AG10803 (cell line): ENCODE measurements around the gene RMND5B.
A peak's percentile ranks its signal among the peaks of the same experiment; 100 is the strongest.

ENCODE experiments used
- DNase-seq: peaks from one replicate; pipeline ENCODE4 v3.0.0; 2010; ENCODE audit warnings: low read depth
- H3K4me3 ChIP-seq: 2 replicates; pipeline ENCODE4 v1.5.1; 2011; ENCODE audit warnings: mild to moderate bottlenecking, low read length, control low read depth
- TF ChIP-seq, protein P1 (sequence below): conservative IDR thresholded peaks from 2 replicates; pipeline ENCODE4 v1.5.1; 2011; ENCODE audit warnings: mild to moderate bottlenecking, low read length, control low read depth, inconsistent platforms

The RMND5B gene

DNA sequence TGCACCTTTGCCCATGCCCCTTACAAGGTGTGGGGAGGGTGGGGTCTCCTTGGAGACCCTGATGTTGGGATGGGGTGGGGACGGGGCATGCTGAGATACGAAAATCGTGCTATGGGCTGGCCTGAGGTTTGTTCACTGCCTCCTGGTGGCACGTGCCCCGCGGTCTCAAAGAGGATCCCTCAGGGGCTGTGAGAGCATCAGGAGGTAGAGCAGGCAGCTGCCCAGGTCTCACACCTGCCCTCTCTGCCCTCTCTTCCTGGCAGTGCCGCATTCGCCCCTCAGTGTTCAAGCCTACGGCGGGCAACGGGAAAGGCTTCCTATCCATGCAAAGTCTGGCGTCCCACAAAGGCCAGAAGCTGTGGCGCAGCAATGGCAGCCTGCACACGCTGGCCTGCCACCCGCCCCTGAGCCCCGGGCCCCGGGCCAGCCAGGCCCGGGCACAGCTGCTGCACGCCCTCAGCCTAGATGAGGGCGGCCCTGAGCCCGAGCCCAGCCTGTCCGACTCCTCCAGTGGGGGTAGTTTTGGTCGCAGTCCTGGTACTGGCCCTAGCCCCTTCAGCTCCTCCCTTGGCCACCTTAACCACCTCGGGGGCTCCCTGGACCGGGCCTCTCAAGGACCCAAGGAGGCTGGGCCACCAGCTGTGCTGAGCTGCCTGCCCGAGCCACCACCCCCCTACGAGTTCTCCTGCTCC lies 10.8 kb upstream of the RMND5B start:
- H3K4me3 ChIP-seq, result no peak overlapping the region
- DNase-seq, result no peak
- TF ChIP-seq, protein P1, sequence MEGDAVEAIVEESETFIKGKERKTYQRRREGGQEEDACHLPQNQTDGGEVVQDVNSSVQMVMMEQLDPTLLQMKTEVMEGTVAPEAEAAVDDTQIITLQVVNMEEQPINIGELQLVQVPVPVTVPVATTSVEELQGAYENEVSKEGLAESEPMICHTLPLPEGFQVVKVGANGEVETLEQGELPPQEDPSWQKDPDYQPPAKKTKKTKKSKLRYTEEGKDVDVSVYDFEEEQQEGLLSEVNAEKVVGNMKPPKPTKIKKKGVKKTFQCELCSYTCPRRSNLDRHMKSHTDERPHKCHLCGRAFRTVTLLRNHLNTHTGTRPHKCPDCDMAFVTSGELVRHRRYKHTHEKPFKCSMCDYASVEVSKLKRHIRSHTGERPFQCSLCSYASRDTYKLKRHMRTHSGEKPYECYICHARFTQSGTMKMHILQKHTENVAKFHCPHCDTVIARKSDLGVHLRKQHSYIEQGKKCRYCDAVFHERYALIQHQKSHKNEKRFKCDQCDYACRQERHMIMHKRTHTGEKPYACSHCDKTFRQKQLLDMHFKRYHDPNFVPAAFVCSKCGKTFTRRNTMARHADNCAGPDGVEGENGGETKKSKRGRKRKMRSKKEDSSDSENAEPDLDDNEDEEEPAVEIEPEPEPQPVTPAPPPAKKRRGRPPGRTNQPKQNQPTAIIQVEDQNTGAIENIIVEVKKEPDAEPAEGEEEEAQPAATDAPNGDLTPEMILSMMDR, result no peak

GRCh38 chr5:178120607-178121357 lies 10.0 kb upstream of the RMND5B start:
- TF ChIP-seq, protein P1, result peak; percentile 42
- H3K4me3 ChIP-seq, result peak overlapping the region; percentile 39
- DNase-seq, result peak; percentile 44

- H3K4me3 ChIP-seq, result peak overlapping the region; percentile 39
- peak; percentile 25 for DNase-seq
- TF ChIP-seq, protein P1, result no peak
Observed at GRCh38 chr5:178121391-178122276, 9.2 kb upstream of the RMND5B start.

DNA sequence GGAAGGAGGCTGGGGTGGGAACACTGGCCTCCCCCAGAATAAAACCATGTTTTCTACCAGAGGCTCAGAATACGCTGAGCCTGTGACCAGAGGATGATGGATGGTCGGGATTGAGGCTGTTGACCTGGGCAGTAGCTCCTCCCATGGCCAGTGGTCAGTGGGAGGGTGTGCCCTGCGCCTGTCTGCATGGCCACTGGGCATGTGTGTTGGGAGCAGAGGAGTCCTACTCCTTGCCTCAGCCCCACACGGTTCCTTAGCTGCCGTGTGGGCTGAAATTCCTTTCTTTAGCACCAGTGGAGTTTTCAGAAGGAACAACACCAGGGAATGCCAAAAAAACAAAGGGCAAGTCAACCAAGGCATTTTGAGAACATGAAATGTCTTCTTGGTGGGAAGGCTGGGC lies 8.5 kb upstream of the RMND5B start:
- TF ChIP-seq, protein P1, result no peak
- no peak for DNase-seq
- no peak overlapping the region for H3K4me3 ChIP-seq

DNA sequence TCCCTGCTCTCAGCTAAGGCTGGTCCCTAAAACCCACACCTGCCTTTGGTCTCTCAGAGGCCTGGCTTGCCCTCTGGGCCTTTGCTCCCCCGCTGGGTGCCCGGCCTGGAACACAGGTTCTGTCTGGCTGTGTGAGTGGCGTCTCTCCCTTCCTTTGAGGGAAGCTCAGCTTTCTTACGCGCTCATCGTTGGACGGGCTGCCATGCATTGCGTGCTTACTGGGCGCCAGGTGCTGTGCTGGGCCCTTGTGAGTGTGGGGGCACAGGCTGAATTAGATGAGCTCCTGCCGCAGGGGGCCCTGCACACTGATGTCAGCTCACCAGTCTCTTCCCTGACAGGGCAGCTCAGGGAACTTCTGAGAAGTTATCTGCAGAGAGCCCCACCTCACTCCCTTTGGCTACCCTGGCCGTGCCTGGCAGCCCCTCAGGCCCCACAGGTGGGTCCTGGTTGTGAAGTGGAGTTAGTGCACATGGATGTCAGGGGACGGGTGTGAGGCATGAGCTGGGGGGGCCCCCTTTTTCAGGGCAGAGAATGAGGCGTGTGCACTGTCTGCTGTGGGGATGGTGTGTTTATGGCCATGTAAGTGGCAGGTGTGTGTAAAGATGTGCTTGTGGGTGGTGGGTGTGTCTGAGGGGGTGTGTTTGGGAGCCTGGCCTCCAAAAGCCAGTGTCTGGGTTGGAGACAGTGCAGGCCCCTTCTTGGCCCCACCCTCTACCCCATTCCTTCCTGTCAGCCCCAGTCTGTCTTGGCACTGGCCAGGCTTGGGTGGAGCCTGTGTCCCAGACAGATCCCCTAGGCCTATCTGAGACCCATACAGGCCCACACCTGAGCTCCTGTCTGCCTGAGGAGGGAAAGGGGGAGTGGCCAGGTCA lies 7.5 kb upstream of the RMND5B start:
- no peak for DNase-seq
- TF ChIP-seq, protein P1, result no peak
- no peak overlapping the region for H3K4me3 ChIP-seq
